SH-SY5Y (cell line): ENCODE data around the gene HEBP2.

Experiments
- GATA2 ChIP-seq: IDR thresholded peaks from 2 replicates; pipeline ENCODE4 v1.6.1; 2011; ENCODE audit warnings: mild to moderate bottlenecking, low read depth, low read length
- GATA3 ChIP-seq: IDR thresholded peaks from 2 replicates; pipeline ENCODE4 v1.6.1; 2011; ENCODE audit warnings: low read depth, mild to moderate bottlenecking, low read length, moderate library complexity

DNA sequence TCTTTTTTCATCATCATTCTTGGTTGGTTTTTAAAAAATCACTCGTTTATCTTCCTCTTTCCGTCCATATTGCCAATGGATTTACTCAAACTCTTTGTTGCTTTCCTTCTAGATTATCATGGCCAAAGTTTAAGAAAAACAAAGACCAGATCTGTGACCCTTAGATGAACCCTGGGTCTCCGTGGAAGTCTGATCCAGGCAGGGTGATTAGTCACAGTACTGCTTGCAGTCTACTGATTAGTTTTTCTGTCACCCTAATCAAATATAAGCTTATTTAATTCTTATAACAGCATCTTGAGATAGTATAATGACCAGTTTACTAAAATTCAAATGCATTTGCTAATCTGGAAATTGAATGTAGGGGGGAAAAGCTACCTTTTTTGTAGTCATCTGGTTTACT lies 32.3 kb upstream of the HEBP2 start:
- TF ChIP-seq GATA3 = no peak
- no peak for TF ChIP-seq GATA2
